RWPE1 (cell line): ENCODE results near the gene FBXO41.
A peak's percentile ranks its signal among the peaks of the same experiment; 100 is the strongest.

Source experiments
- CTCF ChIA-PET: fragments of 350-600 bp; sonication (Branson Sonifier 250); formaldehyde crosslinking; extraction: SDS; loops from one replicate; lab custom pipeline; 2021; lab: Yijun Ruan, JAX
- POLR2A ChIA-PET: fragments of 400-600 bp; formaldehyde crosslinking; extraction: SDS; loops from one replicate; lab custom pipeline; 2020; ENCODE audit warnings: antibody characterized with exemption; ENCODE audit not compliant: low non-redundant PET; lab: Yijun Ruan, JAX
- DNase-seq: peaks from one replicate; pipeline ENCODE4 v3.0.0; 2012; ENCODE audit warnings: low spot score
- H3K27ac ChIP-seq: fragments of 450-650 bp; 2 replicates; pipeline ENCODE4 v1.5.1; 2017
- CTCF ChIP-seq: fragments of 450-650 bp; conservative IDR thresholded peaks from 2 replicates; pipeline ENCODE4 v1.5.1; 2017; ENCODE audit warnings: low read depth, mild to moderate bottlenecking

Gene FBXO41

GRCh38 chr2:73214120-73215035 lies 69.9 kb downstream of the FBXO41 start, which contains the start of gene SMYD5:
TSS of gene SMYD5 (plus strand) at chr2:73214245. CDS start at chr2:73214267, 22 bp downstream.
- POLR2A ChIA-PET = no interaction called here
- peak within 1 kb of the TSS; percentile 70 for H3K27ac ChIP-seq
- CTCF ChIA-PET = interaction anchor here (0.5 kb wide), 1 partner anchor 1871 kb away, joined by 3 read pairs; no protein-coding TSS in a partner anchor
- no peak for TF ChIP-seq CTCF
- peak; percentile 88 for DNase-seq

- ChIA-PET POLR2A (no interaction called here), CTCF (interaction anchor here (0.5 to 2.3 kb wide), 21 partner anchors 9 to 1466 kb away, joined by 3 to 15 read pairs (median 3); partner anchors contain the start of genes CCT7 and NOTO)
- peak; percentile 89 for TF ChIP-seq CTCF
- peak overlapping the region; percentile 70 for H3K27ac ChIP-seq
- DNase-seq = peak; percentile 81
These were observed 71.7 kb downstream of the FBXO41 start for GRCh38 chr2:73212448-73213176.

- peak overlapping the region; percentile 70; the same call in 1 of the 2 replicates for H3K27ac ChIP-seq
- no peak for TF ChIP-seq CTCF
These were observed 72.2 kb downstream of the FBXO41 start for GRCh38 chr2:73212098-73212447.

GRCh38 chr2:73210696-73211095 lies 73.6 kb downstream of the FBXO41 start:
- POLR2A ChIA-PET = no interaction called here
- DNase-seq = no peak
- H3K27ac ChIP-seq = no peak overlapping the region
- CTCF ChIA-PET = interaction anchor here (1.7 kb wide), 1 partner anchor 33 kb away, joined by 12 read pairs; no protein-coding TSS in a partner anchor
- no peak for TF ChIP-seq CTCF

More at GRCh38 chr2:73212098-73212447, 72.2 kb downstream of the FBXO41 start:
- CTCF ChIA-PET = interaction anchor here (0.5 to 2.3 kb wide), 12 partner anchors 9 to 1465 kb away, joined by 3 to 15 read pairs (median 4); partner anchors contain the start of genes CCT7 and NOTO
- POLR2A ChIA-PET = no interaction called here
- no peak for DNase-seq

GRCh38 chr2:73210019-73210418 lies 74.3 kb downstream of the FBXO41 start:
- DNase-seq = no peak
- POLR2A ChIA-PET = no interaction called here
- TF ChIP-seq CTCF = no peak
- CTCF ChIA-PET = interaction anchor here (1.7 kb wide), 1 partner anchor 33 kb away, joined by 12 read pairs; no protein-coding TSS in a partner anchor
- H3K27ac ChIP-seq = no peak overlapping the region

GRCh38 chr2:73208258-73208657 lies 76.0 kb downstream of the FBXO41 start:
- POLR2A ChIA-PET = no interaction called here
- H3K27ac ChIP-seq = no peak overlapping the region
- no peak for TF ChIP-seq CTCF
- CTCF ChIA-PET = interaction anchor here (2.5 kb wide), 1 partner anchor 31 kb away, joined by 9 read pairs; no protein-coding TSS in a partner anchor
- no peak for DNase-seq
